IMR-90 (cell line): ENCODE measurements around the gene TTF2. TPM values are rescaled to one million over a fixed set of nuclear protein-coding genes. Genes with fewer than 3 reads are reported as not detected.

Source experiments
- ATAC-seq: fragments of 200-7000 bp; cut with Tn5 transposase; 2 replicates; pipeline ENCODE4 v1.9.1; 2020; ENCODE audit warnings: low read depth, mild to moderate bottlenecking, moderate library complexity
- BruUV-seq: library from RNA; stranded (reverse); fragments of 400-500 nt; replicated peaks from 2 replicates; lab custom pipeline; 2021; lab: Mats Ljungman, UMichigan
- CTCF ChIA-PET: fragments of 300-600 bp; formaldehyde crosslinking; extraction: SDS; loops from one replicate; lab custom pipeline; 2021; ENCODE audit warnings: antibody characterized with exemption; lab: Yijun Ruan, JAX
- POLR2A ChIA-PET: fragments of 300-600 bp; sonication (Branson Sonifier 250); formaldehyde crosslinking; loops from one replicate; lab custom pipeline; 2022; ENCODE audit warnings: antibody characterized with exemption; ENCODE audit not compliant: unreplicated experiment; lab: Charles Lee
- DNase-seq: peaks from one replicate; pipeline ENCODE4 v3.0.0; 2013
- H2AFZ ChIP-seq: replicated peaks from 2 replicates; pipeline ENCODE3; 2013; ENCODE audit warnings: low read length, mild to moderate bottlenecking; ENCODE audit not compliant: poor library complexity
- H2AK5ac ChIP-seq: 2 replicates; pipeline ENCODE4 v1.6.1; 2013; ENCODE audit warnings: low read depth, low read length, inconsistent platforms
- H2AK9ac ChIP-seq: replicated peaks from 2 replicates; pipeline ENCODE3; 2013; ENCODE audit warnings: mild to moderate bottlenecking, low read depth, low read length, moderate library complexity; ENCODE audit not compliant: poor library complexity
- H2BK120ac ChIP-seq: 2 replicates; pipeline ENCODE4 v1.6.1; 2013; ENCODE audit warnings: low read depth, low read length, inconsistent platforms
- H2BK15ac ChIP-seq: 3 replicates; pipeline ENCODE4 v1.6.1; 2013; ENCODE audit warnings: low read depth, low read length, inconsistent platforms
- H2BK20ac ChIP-seq: 2 replicates; pipeline ENCODE4 v1.6.1; 2013; ENCODE audit warnings: low read depth, mild to moderate bottlenecking, inconsistent platforms, low read length, moderate library complexity
- H2BK5ac ChIP-seq: 2 replicates; pipeline ENCODE4 v1.6.1; 2013; ENCODE audit warnings: mild to moderate bottlenecking, low read depth, low read length, inconsistent platforms; ENCODE audit not compliant: poor library complexity, severe bottlenecking
- H3K14ac ChIP-seq: replicated peaks from 2 replicates; pipeline ENCODE4 v1.6.1; 2013; ENCODE audit warnings: low read depth, low read length, inconsistent platforms
- H3K18ac ChIP-seq: 2 replicates; pipeline ENCODE4 v1.6.1; 2013; ENCODE audit warnings: low read depth, low read length, control low read depth
- H3K23ac ChIP-seq: 2 replicates; pipeline ENCODE4 v1.6.1; 2013; ENCODE audit warnings: low read depth, low read length, inconsistent platforms
- H3K27ac ChIP-seq: 2 replicates; pipeline ENCODE4 v1.5.1; 2013; ENCODE audit warnings: mild to moderate bottlenecking, control low read depth, low read length; ENCODE audit not compliant: insufficient read depth
- H3K27me3 ChIP-seq: 2 replicates; pipeline ENCODE4 v1.6.1; 2013; ENCODE audit warnings: low read length; ENCODE audit not compliant: control insufficient read depth, insufficient read depth
- H3K36me3 ChIP-seq: 2 replicates; pipeline ENCODE4 v1.6.1; 2013; ENCODE audit warnings: low read length, mixed read lengths; ENCODE audit not compliant: control insufficient read depth, insufficient read depth
- H3K4ac ChIP-seq: 2 replicates; pipeline ENCODE4 v1.6.1; 2013; ENCODE audit warnings: low read depth, low read length, inconsistent platforms
- H3K4me1 ChIP-seq: 2 replicates; pipeline ENCODE4 v1.6.1; 2013; ENCODE audit warnings: low read length, mixed read lengths; ENCODE audit not compliant: control insufficient read depth, insufficient read depth
- H3K4me2 ChIP-seq: 2 replicates; pipeline ENCODE4 v1.6.1; 2013; ENCODE audit warnings: low read depth, mild to moderate bottlenecking, control low read depth, low read length, moderate library complexity
- H3K4me3 ChIP-seq: 2 replicates; pipeline ENCODE4 v1.5.1; 2013; ENCODE audit warnings: low read depth, mild to moderate bottlenecking, control low read depth, low read length, moderate library complexity; ENCODE audit not compliant: insufficient read depth
- H3K56ac ChIP-seq: 2 replicates; pipeline ENCODE4 v1.6.1; 2013; ENCODE audit warnings: low read length, inconsistent platforms; ENCODE audit not compliant: insufficient read depth; ENCODE audit errors: extremely low read depth
- H3K79me1 ChIP-seq, 2 experiments: 2 replicates each; pipeline ENCODE4 v1.6.1; 2013; ENCODE audit warnings: low read length in 2 of 2, inconsistent platforms in 1 of 2, low read depth in 1 of 2
- H3K9ac ChIP-seq: 2 replicates; pipeline ENCODE4 v1.6.1; 2013; ENCODE audit warnings: low read depth, low read length, control low read depth
- H3K9me1 ChIP-seq: 2 replicates; pipeline ENCODE4 v1.6.1; 2013; ENCODE audit warnings: low read length, inconsistent platforms; ENCODE audit not compliant: insufficient read depth
- H3K9me3 ChIP-seq: 2 replicates; pipeline ENCODE4 v1.6.1; 2013; ENCODE audit warnings: low read length; ENCODE audit not compliant: control insufficient read depth, insufficient read depth
- H4K20me1 ChIP-seq: 2 replicates; pipeline ENCODE4 v1.6.1; 2013; ENCODE audit warnings: low read length, inconsistent platforms; ENCODE audit not compliant: insufficient read depth
- H4K5ac ChIP-seq: 2 replicates; pipeline ENCODE4 v1.6.1; 2013; ENCODE audit warnings: mild to moderate bottlenecking, low read depth, low read length, control low read depth
- H4K8ac ChIP-seq, 2 experiments: 2 replicates each; pipeline ENCODE4 v1.6.1; 2013; ENCODE audit warnings: low read depth in 2 of 2, low read length in 2 of 2, control low read depth in 1 of 2, inconsistent platforms in 1 of 2
- H4K91ac ChIP-seq: 2 replicates; pipeline ENCODE4 v1.6.1; 2013; ENCODE audit warnings: low read depth, low read length, inconsistent platforms; ENCODE audit not compliant: insufficient read depth
- BHLHE40 ChIP-seq: fragments of 150-350 bp; IDR thresholded peaks from 2 replicates; pipeline ENCODE4 v1.6.1; 2016; ENCODE audit warnings: mild to moderate bottlenecking, low read depth, low read length
- CEBPB ChIP-seq: IDR thresholded peaks from 2 replicates; pipeline ENCODE4 v1.6.1; 2012; ENCODE audit warnings: low read depth, low read length, improper control_type of control experiment
- CHD1 ChIP-seq: IDR thresholded peaks from 2 replicates; pipeline ENCODE4 v1.6.1; 2012; ENCODE audit warnings: low read depth, low read length, improper control_type of control experiment
- CTCF ChIP-seq: conservative IDR thresholded peaks from 2 replicates; pipeline ENCODE4 v1.5.1; 2012; ENCODE audit warnings: mild to moderate bottlenecking, low read depth, low read length, improper control_type of control experiment
- FOS ChIP-seq: fragments of 150-350 bp; IDR thresholded peaks from 2 replicates; pipeline ENCODE4 v1.6.1; 2016; ENCODE audit warnings: low read depth, low read length
- MAFK ChIP-seq: IDR thresholded peaks from 2 replicates; pipeline ENCODE4 v1.6.1; 2012; ENCODE audit warnings: low read depth, low read length, improper control_type of control experiment
- MAZ ChIP-seq: IDR thresholded peaks from 2 replicates; pipeline ENCODE4 v1.6.1; 2012; ENCODE audit warnings: low read depth, mild to moderate bottlenecking, low read length, improper control_type of control experiment, moderate library complexity, borderline replicate concordance
- MXI1 ChIP-seq: IDR thresholded peaks from 2 replicates; pipeline ENCODE4 v1.6.1; 2012; ENCODE audit warnings: low read depth, mild to moderate bottlenecking, low read length, moderate library complexity, borderline replicate concordance
- NFE2L2 ChIP-seq: fragments of 150-350 bp; IDR thresholded peaks from 2 replicates; pipeline ENCODE4 v1.6.1; 2016; ENCODE audit warnings: low read depth, mild to moderate bottlenecking, low read length
- POLR2A ChIP-seq: IDR thresholded peaks from 2 replicates; pipeline ENCODE4 v1.6.1; 2012; ENCODE audit warnings: mild to moderate bottlenecking, low read depth, low read length
- RAD21 ChIP-seq: IDR thresholded peaks from 2 replicates; pipeline ENCODE4 v1.6.1; 2012; ENCODE audit warnings: low read length, improper control_type of control experiment
- RCOR1 ChIP-seq: IDR thresholded peaks from 2 replicates; pipeline ENCODE4 v1.6.1; 2012; ENCODE audit warnings: mild to moderate bottlenecking, low read length, improper control_type of control experiment; ENCODE audit not compliant: insufficient replicate concordance
- RFX5 ChIP-seq: IDR thresholded peaks from 2 replicates; pipeline ENCODE4 v1.8.0; 2012; ENCODE audit warnings: low read depth, mild to moderate bottlenecking, low read length, moderate library complexity
- SMC3 ChIP-seq: fragments of 150-350 bp; IDR thresholded peaks from 2 replicates; pipeline ENCODE4 v1.6.1; 2016; ENCODE audit warnings: low read depth, mild to moderate bottlenecking, antibody characterized with exemption, low read length, moderate library complexity
- WGBS, 2 experiments: methylation state at CpG; one replicate each; pipeline versions ENCODE4 v1.1.5 to v1.1.7; 2013; ENCODE audit warnings: missing lambda C conversion rate in 2 of 2; ENCODE audit not compliant: insufficient read length in 1 of 2; ENCODE audit errors: extremely low coverage in 2 of 2; 5-methylcytosine and 5-hydroxymethylcytosine counted together
- dilution Hi-C: fragments of 300-500 bp; cut with HindIII; formaldehyde crosslinking; loops from one replicate; pipeline ENCODE4 v1.14.3; 2018; ENCODE audit warnings: low sequenced_read_pairs; ENCODE audit not compliant: unreplicated experiment
- in situ Hi-C: fragments of 300-500 bp; cut with MboI; formaldehyde crosslinking; loops from 3 replicates; pipeline ENCODE4 v1.14.3; 2019; ENCODE audit warnings: low sequenced_read_pairs, inconsistent platforms, mixed read lengths
- intact Hi-C: fragments of 100-400 bp; cut with micrococcal nuclease; formaldehyde crosslinking; loops from 2 replicates; pipeline ENCODE4 v1.10.0; 2022
- polyA plus RNA-seq, 3 experiments: library from polyadenylated mRNA; depleted of rRNA; stranded (reverse); fragments of >200 nt; gene quantifications; 2 replicates each; pipeline ENCODE4 v1.2.3, GENCODE V29; 2012; ENCODE audit warnings: low replicate concordance in 1 of 3
- total RNA-seq: library from RNA; depleted of rRNA; stranded (reverse); fragments of >200 nt; gene quantifications from 2 replicates; pipeline ENCODE4 v1.2.3, GENCODE V29; 2012
- TF ChIP-seq, protein P1 (sequence below): fragments of 150-350 bp; IDR thresholded peaks from 2 replicates; pipeline ENCODE4 v1.6.1; 2016; ENCODE audit warnings: low read depth, mild to moderate bottlenecking, low read length, moderate library complexity, borderline replicate concordance
- TF ChIP-seq, protein P2 (sequence below): fragments of 150-350 bp; IDR thresholded peaks from 2 replicates; pipeline ENCODE4 v1.6.1; 2017; ENCODE audit warnings: mild to moderate bottlenecking, antibody characterized with exemption, low read length, low read depth

Gene TTF2
- total and polyA plus RNA-seq, 2 of the 4 experiments (the other 2 are of a cell fraction): 11.5 to 14.7 TPM

- no TSS peak for BruUV-seq
- Histone ChIP-seq H3K36me3 (0 out of 2 replicates have a peak, but pooled peaks cover 2% of the 10 kb centered on the region), H4K8ac (no peak overlapping the region), H3K27me3 (no peaks in the 10 kb centered on the region), H2BK120ac (no peak overlapping the region), H3K4me1 (peaks cover 15% of the 10 kb centered on the region), H4K5ac (no peak overlapping the region), H2AK9ac (no peak overlapping the region), H2BK15ac (no peak overlapping the region), H2AFZ (no peak overlapping the region), H2BK20ac (no peak overlapping the region), H3K27ac (no peak overlapping the region), H3K56ac (no peak overlapping the region), H3K9me1 (peaks cover 20% of the 10 kb centered on the region), H2BK5ac (no peak overlapping the region), H3K4ac (no peak overlapping the region), H3K79me1 (peaks cover 0 to 8% of the 10 kb centered on the region in 2 experiments; a peak in 1 of 4 replicates), H4K20me1 (peaks cover 3% of the 10 kb centered on the region; the same call in 1 of the 2 replicates), H3K9me3 (no peaks in the 10 kb centered on the region), H3K23ac (no peak overlapping the region), H3K14ac (no peak overlapping the region), H4K91ac (no peak overlapping the region), H2AK5ac (no peak overlapping the region), H3K4me3 (no peak overlapping the region), H3K9ac (no peak overlapping the region), H3K18ac (no peak overlapping the region), H3K4me2 (no peak overlapping the region)
- TF ChIP-seq FOS: no peak
- no peak for TF ChIP-seq RAD21
- no peak for TF ChIP-seq CEBPB
- no peak for TF ChIP-seq CHD1
- no peak for TF ChIP-seq NFE2L2
- TF ChIP-seq MXI1: no peak
- TF ChIP-seq SMC3: no peak
- no peak for TF ChIP-seq MAZ
- TF ChIP-seq, protein P1, sequence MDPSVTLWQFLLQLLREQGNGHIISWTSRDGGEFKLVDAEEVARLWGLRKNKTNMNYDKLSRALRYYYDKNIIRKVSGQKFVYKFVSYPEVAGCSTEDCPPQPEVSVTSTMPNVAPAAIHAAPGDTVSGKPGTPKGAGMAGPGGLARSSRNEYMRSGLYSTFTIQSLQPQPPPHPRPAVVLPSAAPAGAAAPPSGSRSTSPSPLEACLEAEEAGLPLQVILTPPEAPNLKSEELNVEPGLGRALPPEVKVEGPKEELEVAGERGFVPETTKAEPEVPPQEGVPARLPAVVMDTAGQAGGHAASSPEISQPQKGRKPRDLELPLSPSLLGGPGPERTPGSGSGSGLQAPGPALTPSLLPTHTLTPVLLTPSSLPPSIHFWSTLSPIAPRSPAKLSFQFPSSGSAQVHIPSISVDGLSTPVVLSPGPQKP: no peak
- no peak for TF ChIP-seq RFX5
- TF ChIP-seq BHLHE40: no peak
- no peak for TF ChIP-seq POLR2A
- no peak for TF ChIP-seq CTCF
- TF ChIP-seq, protein P2, sequence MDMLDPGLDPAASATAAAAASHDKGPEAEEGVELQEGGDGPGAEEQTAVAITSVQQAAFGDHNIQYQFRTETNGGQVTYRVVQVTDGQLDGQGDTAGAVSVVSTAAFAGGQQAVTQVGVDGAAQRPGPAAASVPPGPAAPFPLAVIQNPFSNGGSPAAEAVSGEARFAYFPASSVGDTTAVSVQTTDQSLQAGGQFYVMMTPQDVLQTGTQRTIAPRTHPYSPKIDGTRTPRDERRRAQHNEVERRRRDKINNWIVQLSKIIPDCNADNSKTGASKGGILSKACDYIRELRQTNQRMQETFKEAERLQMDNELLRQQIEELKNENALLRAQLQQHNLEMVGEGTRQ: no peak
- no peak for TF ChIP-seq MAFK
- TF ChIP-seq RCOR1: no peak
- CTCF ChIA-PET: no interaction called here
- POLR2A ChIA-PET: no interaction called here
- WGBS, 2 experiments: no CpG with 5 or more reads among the region's 2 CpGs
- DNase-seq: no peak
- dilution Hi-C loops (no loop called here), in situ Hi-C loops (no loop called here), intact Hi-C loops (no loop called here)
- no peak for ATAC-seq
These were observed 29.9 kb downstream of the TTF2 start for GRCh38 chr1:117089996-117090395.
